Prostate gland (tissue), 2 donors: ENCODE results near the gene SLC16A11. TPM values are rescaled to one million over a fixed set of nuclear protein-coding genes. Genes with fewer than 3 reads are reported as not detected.
A peak's percentile ranks its signal among the peaks of the same experiment; 100 is the strongest.

Experiments used
- DNase-seq: peaks from one replicate; pipeline ENCODE4 v3.0.0-alpha.2; 2019; ENCODE audit warnings: low spot score
- H3K27ac ChIP-seq, 2 donors: fragments of 200-600 bp; sonication (generic); 2 replicates each; pipeline ENCODE4 v1.5.1; 2017 to 2019
- H3K27me3 ChIP-seq: fragments of 200-600 bp; sonication (generic); replicated peaks from 2 replicates; pipeline ENCODE4 v1.5.1; 2019; ENCODE audit not compliant: insufficient read depth
- H3K36me3 ChIP-seq, 2 donors: fragments of 200-600 bp; sonication (generic); 1 replicate in 1 of 2; 2 replicates in 1 of 2; pipeline versions ENCODE4 v1.5.1 to v1.8.1; 2017 to 2019
- H3K4me1 ChIP-seq: fragments of 200-600 bp; sonication (generic); replicated peaks from 2 replicates; pipeline ENCODE4 v1.5.1; 2019
- H3K4me3 ChIP-seq, 2 donors: fragments of 200-600 bp; sonication (generic); 2 replicates each; pipeline ENCODE4 v1.5.1; 2017 to 2019
- H3K9me3 ChIP-seq: fragments of 200-600 bp; sonication (generic); 2 replicates; pipeline ENCODE4 v1.5.1; 2017
- POLR2A ChIP-seq: fragments of 450-650 bp; IDR thresholded peaks from one replicate; pipeline ENCODE4 v1.6.1; 2016; ENCODE audit warnings: antibody characterized with exemption, mild to moderate bottlenecking
- POLR2AphosphoS5 ChIP-seq: sonication (generic); formaldehyde crosslinking; IDR thresholded peaks from one replicate; pipeline ENCODE4 v1.6.1; 2017; ENCODE audit warnings: antibody characterized with exemption
- WGBS: methylation state at CpG from one replicate; pipeline ENCODE4 v1.1.5; 2018; 5-methylcytosine and 5-hydroxymethylcytosine counted together
- intact Hi-C: fragments of 100-400 bp; cut with DNase I; formaldehyde crosslinking; loops from one replicate; pipeline ENCODE4 v1.14.2; 2022
- total RNA-seq, 2 donors: library from RNA; depleted of rRNA; stranded (reverse); fragments of >200 nt; gene quantifications; one replicate each; pipeline ENCODE4 v1.1.0, GENCODE V29; 2016
- TF ChIP-seq, protein P1 (sequence below), 4 experiments: fragments of 200-600 bp in 2 of 4; fragments of 450-650 bp in 2 of 4; sonication (generic) in 2 of 4; IDR thresholded peaks; 1 replicate in 3 of 4; 2 replicates in 1 of 4; pipeline ENCODE4 v1.5.1; 2016 to 2019; ENCODE audit warnings: antibody characterized with exemption in 4 of 4, mild to moderate bottlenecking in 2 of 4, moderate library complexity in 2 of 4

Gene SLC16A11
- total RNA-seq, 2 donors from 2014 or later: 1.8 to 2.3 TPM

GRCh38 chr17:6998855-6999508 is 44.9 kb downstream of the SLC16A11 start:
- WGBS: 82% methylated on average over 11 of the region's 11 CpGs
- no peaks in the 10 kb centered on the region for H3K4me1 ChIP-seq
- DNase-seq: no peak
- intact Hi-C loops: no loop called here
- no peak overlapping the region for H3K4me3 ChIP-seq
- TF ChIP-seq POLR2A (no peak), POLR2AphosphoS5 (no peak)
- TF ChIP-seq, protein P1, sequence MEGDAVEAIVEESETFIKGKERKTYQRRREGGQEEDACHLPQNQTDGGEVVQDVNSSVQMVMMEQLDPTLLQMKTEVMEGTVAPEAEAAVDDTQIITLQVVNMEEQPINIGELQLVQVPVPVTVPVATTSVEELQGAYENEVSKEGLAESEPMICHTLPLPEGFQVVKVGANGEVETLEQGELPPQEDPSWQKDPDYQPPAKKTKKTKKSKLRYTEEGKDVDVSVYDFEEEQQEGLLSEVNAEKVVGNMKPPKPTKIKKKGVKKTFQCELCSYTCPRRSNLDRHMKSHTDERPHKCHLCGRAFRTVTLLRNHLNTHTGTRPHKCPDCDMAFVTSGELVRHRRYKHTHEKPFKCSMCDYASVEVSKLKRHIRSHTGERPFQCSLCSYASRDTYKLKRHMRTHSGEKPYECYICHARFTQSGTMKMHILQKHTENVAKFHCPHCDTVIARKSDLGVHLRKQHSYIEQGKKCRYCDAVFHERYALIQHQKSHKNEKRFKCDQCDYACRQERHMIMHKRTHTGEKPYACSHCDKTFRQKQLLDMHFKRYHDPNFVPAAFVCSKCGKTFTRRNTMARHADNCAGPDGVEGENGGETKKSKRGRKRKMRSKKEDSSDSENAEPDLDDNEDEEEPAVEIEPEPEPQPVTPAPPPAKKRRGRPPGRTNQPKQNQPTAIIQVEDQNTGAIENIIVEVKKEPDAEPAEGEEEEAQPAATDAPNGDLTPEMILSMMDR (IDR thresholded peaks at IDR 0.05): no peak
- H3K27ac ChIP-seq: no peak overlapping the region
- no peaks in the 10 kb centered on the region for H3K27me3 ChIP-seq
- H3K9me3 ChIP-seq: no peaks in the 10 kb centered on the region
- peaks cover 0 to 3% of the 10 kb centered on the region in 2 donors for H3K36me3 ChIP-seq

DNA sequence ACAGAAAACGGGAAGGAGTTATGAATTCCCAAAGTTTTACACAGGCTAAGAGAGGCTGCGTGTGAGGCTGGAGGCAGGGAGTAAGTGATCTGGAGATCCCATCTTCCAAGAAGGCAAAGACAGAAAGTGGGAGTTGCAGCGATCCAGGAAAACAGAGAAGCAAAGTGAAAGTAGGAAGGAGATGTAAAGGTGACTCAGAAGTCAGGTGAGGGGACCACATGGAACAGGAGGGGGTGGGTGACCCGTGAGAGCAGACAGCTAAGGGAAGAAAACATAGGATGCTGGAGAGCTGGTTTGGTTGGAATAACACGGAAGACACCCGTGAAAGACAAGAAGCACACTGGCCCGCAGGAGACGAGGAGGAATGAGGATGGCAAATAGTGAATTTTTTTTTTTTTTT is 46.7 kb downstream of the SLC16A11 start:
- Histone ChIP-seq H3K27ac (no peak overlapping the region), H3K9me3 (no peaks in the 10 kb centered on the region), H3K4me3 (no peak overlapping the region), H3K36me3 (peaks cover 0 to 3% of the 10 kb centered on the region in 2 donors), H3K27me3 (no peaks in the 10 kb centered on the region), H3K4me1 (no peaks in the 10 kb centered on the region)
- intact Hi-C loops: no loop called here
- 81% methylated on average over 8 of the region's 8 CpGs for WGBS
- TF ChIP-seq POLR2A (no peak), POLR2AphosphoS5 (no peak)
- TF ChIP-seq, protein P1 (IDR thresholded peaks at IDR 0.05): no peak
- no peak for DNase-seq

DNA sequence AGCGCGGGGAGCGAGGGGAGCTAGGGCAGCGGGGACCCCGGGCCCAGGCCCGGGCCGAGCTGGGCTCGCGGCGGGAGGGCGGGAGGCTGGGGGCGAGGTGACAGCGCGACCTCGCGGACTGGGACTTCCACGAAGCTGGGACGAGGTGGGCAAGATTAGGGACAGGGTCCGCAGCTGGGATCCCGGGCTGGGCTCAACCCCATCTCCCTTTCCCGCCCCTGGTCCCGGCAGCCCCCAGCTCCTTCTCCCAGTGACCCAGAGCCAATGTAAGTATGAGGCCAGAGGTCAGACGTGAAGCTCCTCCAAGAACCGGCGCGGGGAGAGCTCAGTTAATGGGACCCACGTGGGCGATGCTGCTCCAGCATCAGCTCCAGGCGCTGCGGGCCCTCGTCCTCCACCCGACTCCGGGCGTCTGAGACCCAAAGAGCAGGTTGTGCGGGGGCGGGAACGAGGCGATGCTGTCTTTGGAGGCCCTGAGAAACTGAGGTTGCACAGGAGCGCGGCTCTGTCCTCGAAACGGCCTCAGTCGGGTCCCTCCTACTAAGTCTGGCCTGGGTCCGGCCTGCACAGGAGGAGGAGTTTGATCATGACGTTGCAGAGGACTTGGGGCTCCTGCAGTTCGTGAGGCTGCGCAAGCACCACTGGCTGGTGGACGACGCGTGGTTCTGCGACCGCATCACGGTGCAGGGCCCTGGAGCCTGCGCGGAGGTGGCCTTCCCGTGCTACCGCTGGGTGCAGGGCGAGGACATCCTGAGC is 47.5 kb downstream of the SLC16A11 start:
- TF ChIP-seq POLR2A: no peak
- TF ChIP-seq POLR2AphosphoS5: no peak
- TF ChIP-seq, protein P1 (IDR thresholded peaks at IDR 0.05): no peak
- H3K4me1 ChIP-seq: no peaks in the 10 kb centered on the region
- WGBS: 76% methylated on average over 41 of the region's 58 CpGs
- DNase-seq: no peak
- intact Hi-C loops: no loop called here
- H3K36me3 ChIP-seq: peaks cover 0 to 3% of the 10 kb centered on the region in 2 donors
- H3K9me3 ChIP-seq: no peaks in the 10 kb centered on the region
- no peak overlapping the region for H3K27ac ChIP-seq
- H3K27me3 ChIP-seq: no peaks in the 10 kb centered on the region
- peak overlapping the region; percentile 26 to 29 for H3K4me3 ChIP-seq

DNA sequence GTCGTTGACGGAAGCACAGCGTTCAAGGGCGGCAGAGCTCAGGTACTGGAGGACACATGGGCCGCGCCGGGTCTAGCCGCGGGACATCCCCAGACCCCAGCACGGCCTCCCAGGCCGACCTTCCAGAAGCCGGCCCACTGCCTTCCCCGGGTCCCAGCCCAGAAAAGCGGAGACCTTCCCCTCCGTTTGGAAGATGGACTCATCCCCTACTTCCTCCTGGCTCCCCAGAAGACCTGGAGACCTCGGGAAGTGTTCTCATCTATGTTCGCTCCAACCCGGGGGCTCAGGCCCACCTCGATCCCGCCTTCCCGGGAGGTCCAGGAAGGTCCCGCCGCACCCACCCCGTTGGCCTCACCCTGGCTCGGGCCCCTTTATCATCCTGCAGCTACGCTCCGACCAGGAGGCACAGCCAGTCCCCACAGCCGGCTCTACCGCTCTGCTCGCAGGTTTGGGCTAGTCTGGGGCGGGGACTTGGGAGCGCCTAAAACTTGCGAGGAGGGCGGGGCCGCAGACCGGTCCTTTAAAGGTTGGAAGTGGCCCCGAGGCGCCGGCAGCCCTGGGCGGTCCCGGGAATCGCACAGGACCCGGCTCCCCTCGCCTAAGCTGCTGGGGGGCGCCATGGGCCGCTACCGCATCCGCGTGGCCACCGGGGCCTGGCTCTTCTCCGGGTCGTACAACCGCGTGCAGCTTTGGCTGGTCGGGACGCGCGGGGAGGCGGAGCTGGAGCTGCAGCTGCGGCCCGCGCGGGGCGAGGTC is 48.2 kb downstream of the SLC16A11 start, which contains the start of gene ALOX12:
ALOX12 (plus strand) TSS at position 550 of the 756 bp plus-strand sequence; CDS start at position 619, 69 bp downstream.
- peak within 1 kb of the TSS; percentile 26 to 29 for H3K4me3 ChIP-seq
- DNase-seq: peak; percentile 45
- no peaks in the 10 kb centered on the region for H3K9me3 ChIP-seq
- intact Hi-C loops: no loop called here
- no peak within 1 kb of the TSS for H3K27ac ChIP-seq
- H3K36me3 ChIP-seq: peaks cover 0 to 3% of the 10 kb centered on the region in 2 donors
- WGBS: 16% methylated on average over 36 of the region's 64 CpGs
- H3K4me1 ChIP-seq: no peaks in the 10 kb centered on the region
- TF ChIP-seq POLR2AphosphoS5 (no peak), POLR2A (peak; percentile 55)
- H3K27me3 ChIP-seq: no peaks in the 10 kb centered on the region

DNA sequence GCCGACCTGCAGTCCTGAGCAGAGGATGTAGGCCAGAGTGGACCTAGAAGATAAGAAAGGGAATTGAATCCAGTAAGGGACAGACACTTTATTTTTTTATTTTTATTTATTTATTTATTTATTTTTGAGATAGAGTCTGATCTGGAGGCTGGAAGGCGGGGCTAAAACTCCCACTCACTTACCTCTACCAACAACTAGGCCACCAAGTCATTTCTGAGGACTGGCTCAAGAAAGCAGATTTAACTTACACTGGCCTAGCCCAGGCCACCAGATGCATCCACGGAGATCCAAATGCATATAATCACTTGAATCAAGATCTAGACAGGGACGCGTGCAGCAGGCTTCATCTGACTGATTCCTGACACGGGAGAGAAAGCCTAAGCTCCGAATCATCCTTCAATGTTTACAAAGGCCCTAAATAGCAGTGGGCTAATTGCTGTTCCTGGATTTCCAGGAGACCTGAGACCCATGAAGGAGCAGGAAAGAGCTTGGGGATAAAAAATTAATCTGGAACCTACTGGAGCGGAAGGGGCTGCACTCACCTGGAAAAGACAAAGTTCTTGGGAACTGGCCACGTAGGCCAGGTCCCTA is 49.1 kb downstream of the SLC16A11 start:
- Histone ChIP-seq H3K4me1 (no peaks in the 10 kb centered on the region), H3K27me3 (no peaks in the 10 kb centered on the region), H3K27ac (no peak overlapping the region), H3K4me3 (no peak overlapping the region), H3K36me3 (peaks cover 0 to 3% of the 10 kb centered on the region in 2 donors), H3K9me3 (no peaks in the 10 kb centered on the region)
- TF ChIP-seq POLR2A (no peak), POLR2AphosphoS5 (no peak)
- WGBS: 90% methylated on average over 9 of the region's 9 CpGs
- intact Hi-C loops: no loop called here
- no peak for DNase-seq
